Body of pancreas (tissue), 4 donors: ENCODE measurements around the gene TDRD7.

ENCODE experiments used
- CTCF ChIP-seq, 7 experiments: fragments of 450-650 bp in 4 of 7; fragments of 200-600 bp in 3 of 7; sonication (generic) in 3 of 7; IDR thresholded peaks; one replicate each; pipeline ENCODE4 v1.5.1; 2016 to 2019; ENCODE audit warnings: antibody characterized with exemption in 7 of 7
- POLR2A ChIP-seq, 3 donors: fragments of 450-650 bp; IDR thresholded peaks; one replicate each; pipeline ENCODE4 v1.6.1; 2016; ENCODE audit warnings: antibody characterized with exemption in 3 of 3, mild to moderate bottlenecking in 2 of 3

GRCh38 chr9:97408562-97408961 is 3.3 kb upstream of the TDRD7 start:
- TF ChIP-seq CTCF (IDR thresholded peaks at IDR 0.05) (no peak), POLR2A (IDR thresholded peaks at IDR 0.05) (no peak)
